GM12892 (cell line): ENCODE measurements around the gene ITGB4.

Experiments used
- POLR2A ChIP-seq: IDR thresholded peaks from 2 replicates; pipeline ENCODE4 v1.6.1; 2011; ENCODE audit warnings: low read depth, low read length, control low read depth
- POLR2AphosphoS5 ChIP-seq: IDR thresholded peaks from 2 replicates; pipeline ENCODE4 v1.6.1; 2011; ENCODE audit warnings: low read depth, low read length, control low read depth
- TAF1 ChIP-seq: IDR thresholded peaks from 2 replicates; pipeline ENCODE4 v1.6.1; 2011; ENCODE audit warnings: low read depth, mild to moderate bottlenecking, control low read depth, low read length, borderline replicate concordance

GRCh38 chr17:75765981-75766380 is 44.7 kb downstream of the ITGB4 start:
- TF ChIP-seq TAF1 (no peak), POLR2A (no peak), POLR2AphosphoS5 (no peak)
